ENCODE measurements around the gene CARD10.
A peak's percentile ranks its signal among the peaks of the same experiment; 100 is the strongest.

- TF ChIP-seq EZH2 (IDR thresholded peaks at IDR 0.05; ENCODE audit: borderline replicate concordance, low read length), result no peak
- TF ChIP-seq, protein P1, sequence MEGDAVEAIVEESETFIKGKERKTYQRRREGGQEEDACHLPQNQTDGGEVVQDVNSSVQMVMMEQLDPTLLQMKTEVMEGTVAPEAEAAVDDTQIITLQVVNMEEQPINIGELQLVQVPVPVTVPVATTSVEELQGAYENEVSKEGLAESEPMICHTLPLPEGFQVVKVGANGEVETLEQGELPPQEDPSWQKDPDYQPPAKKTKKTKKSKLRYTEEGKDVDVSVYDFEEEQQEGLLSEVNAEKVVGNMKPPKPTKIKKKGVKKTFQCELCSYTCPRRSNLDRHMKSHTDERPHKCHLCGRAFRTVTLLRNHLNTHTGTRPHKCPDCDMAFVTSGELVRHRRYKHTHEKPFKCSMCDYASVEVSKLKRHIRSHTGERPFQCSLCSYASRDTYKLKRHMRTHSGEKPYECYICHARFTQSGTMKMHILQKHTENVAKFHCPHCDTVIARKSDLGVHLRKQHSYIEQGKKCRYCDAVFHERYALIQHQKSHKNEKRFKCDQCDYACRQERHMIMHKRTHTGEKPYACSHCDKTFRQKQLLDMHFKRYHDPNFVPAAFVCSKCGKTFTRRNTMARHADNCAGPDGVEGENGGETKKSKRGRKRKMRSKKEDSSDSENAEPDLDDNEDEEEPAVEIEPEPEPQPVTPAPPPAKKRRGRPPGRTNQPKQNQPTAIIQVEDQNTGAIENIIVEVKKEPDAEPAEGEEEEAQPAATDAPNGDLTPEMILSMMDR (conservative IDR thresholded peaks at IDR 0.05 in 1 of 2, IDR thresholded peaks at IDR 0.05 in 1 of 2; ENCODE audit: extremely low read depth in 1 of 2, insufficient read depth in 1 of 2, low read depth in 1 of 2, low read length in 2 of 2), result peak; percentile 21 to 35
Measured at GRCh38 chr22:37498289-37498909, 20.8 kb downstream of the CARD10 start.

Measured in mammary epithelial cell (primary cell).